ENCODE data around the gene FOXN1.
"Not testable (repeated sequence)": the region's sequence is repeated elsewhere in the genome, so short reads cannot be mapped to it uniquely, and the experiment has no call there.

Gene FOXN1

GRCh38 chr17:28500712-28501379 lies 5.3 kb upstream of the FOXN1 start:
- no peak for DNase-seq (ENCODE audit: low read depth in 2 of 2)

- no peak for DNase-seq (ENCODE audit: low read depth in 2 of 2)
Measured at GRCh38 chr17:28501421-28502284, 4.5 kb upstream of the FOXN1 start.

GRCh38 chr17:28503420-28503819 lies 2.7 kb upstream of the FOXN1 start:
- DNase-seq (ENCODE audit: low read depth in 2 of 2): no peak

GRCh38 chr17:28506763-28507487 lies 777 bp downstream of the FOXN1 start:
- DNase-seq (ENCODE audit: low read depth in 2 of 2): no peak

- no peak for DNase-seq (ENCODE audit: low read depth in 2 of 2)
Measured at GRCh38 chr17:28507567-28508203, 1.5 kb downstream of the FOXN1 start.

GRCh38 chr17:28508211-28508724 lies 2.1 kb downstream of the FOXN1 start:
- no peak for DNase-seq (ENCODE audit: low read depth in 2 of 2)

- no peak for DNase-seq (ENCODE audit: low read depth in 2 of 2)
Measured at GRCh38 chr17:28509789-28510188, 3.6 kb downstream of the FOXN1 start.

GRCh38 chr17:28511858-28512461 lies 5.8 kb downstream of the FOXN1 start:
- DNase-seq (ENCODE audit: low read depth in 2 of 2): no peak

GRCh38 chr17:28513476-28513875 lies 7.3 kb downstream of the FOXN1 start:
- no peak for DNase-seq (ENCODE audit: low read depth in 2 of 2)

GRCh38 chr17:28514561-28515002 lies 8.4 kb downstream of the FOXN1 start:
- DNase-seq (ENCODE audit: low read depth in 2 of 2): no peak

- DNase-seq (ENCODE audit: low read depth in 2 of 2): no peak
Measured at GRCh38 chr17:28515518-28515917, 9.4 kb downstream of the FOXN1 start.

GRCh38 chr17:28518132-28518531 lies 12.0 kb downstream of the FOXN1 start:
- DNase-seq (ENCODE audit: low read depth in 2 of 2): no peak

- no peak for DNase-seq (ENCODE audit: low read depth in 2 of 2)
Measured at GRCh38 chr17:28518578-28518977, 12.4 kb downstream of the FOXN1 start.

- DNase-seq (ENCODE audit: low read depth in 2 of 2): no peak
Measured at GRCh38 chr17:28519236-28519635, 13.1 kb downstream of the FOXN1 start.

GRCh38 chr17:28520687-28521086 lies 14.5 kb downstream of the FOXN1 start:
- DNase-seq (ENCODE audit: low read depth in 2 of 2): no peak

GRCh38 chr17:28521311-28522085 lies 15.3 kb downstream of the FOXN1 start:
- DNase-seq (ENCODE audit: low read depth in 2 of 2): no peak

GRCh38 chr17:28522281-28522680 lies 16.1 kb downstream of the FOXN1 start:
- not testable (repeated sequence) for DNase-seq (ENCODE audit: low read depth in 2 of 2)

- DNase-seq (ENCODE audit: low read depth in 2 of 2): no peak
Measured at GRCh38 chr17:28523186-28523585, 17.0 kb downstream of the FOXN1 start.

GRCh38 chr17:28523876-28524275 lies 17.7 kb downstream of the FOXN1 start:
- DNase-seq (ENCODE audit: low read depth in 2 of 2): no peak

All from stimulated activated CD4-positive, alpha-beta T cell treated with anti-CD3 and anti-CD28 coated beads, Interleukin-1b, Interleukin-23, amount 100 ng/mL, for 1 hour (primary cell).